Measurements from ENCODE around the gene FABP1. TPM values are rescaled to one million over a fixed set of nuclear protein-coding genes. Genes with fewer than 3 reads are reported as not detected.

Gene FABP1
- total RNA-seq, 4 donors from 2014 or later: not detected

DNA sequence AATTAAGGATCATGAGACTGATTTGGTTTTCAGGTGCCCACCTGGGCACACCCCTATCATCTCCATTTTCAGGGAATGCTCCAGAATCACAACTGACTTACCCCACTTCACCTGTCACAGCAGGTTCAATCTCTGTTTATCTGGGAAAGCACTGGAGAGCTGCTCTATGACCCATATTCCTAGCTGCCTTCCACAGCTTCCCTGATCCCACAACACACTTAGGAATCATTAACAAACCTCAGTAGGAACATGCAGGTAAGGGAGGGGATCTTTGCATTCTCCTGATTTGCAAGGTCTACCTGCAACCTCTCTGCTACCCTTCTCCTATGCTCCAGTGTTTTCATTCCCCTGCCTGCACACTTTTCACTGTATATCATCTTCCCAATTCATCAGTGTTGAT, 18.7 kb upstream of the FABP1 start:
- Histone ChIP-seq H3K4me1 (no peaks in the 10 kb centered on the region), H3K9me3 (peaks cover 0 to 44% (median 7%) of the 10 kb centered on the region in 4 donors), H3K27me3 (no peaks in the 10 kb centered on the region), H3K4me3 (no peak overlapping the region), H3K36me3 (no peaks in the 10 kb centered on the region), H3K27ac (no peak overlapping the region)
- no peak for TF ChIP-seq EP300 (IDR thresholded peaks at IDR 0.05)
- TF ChIP-seq, protein P1, sequence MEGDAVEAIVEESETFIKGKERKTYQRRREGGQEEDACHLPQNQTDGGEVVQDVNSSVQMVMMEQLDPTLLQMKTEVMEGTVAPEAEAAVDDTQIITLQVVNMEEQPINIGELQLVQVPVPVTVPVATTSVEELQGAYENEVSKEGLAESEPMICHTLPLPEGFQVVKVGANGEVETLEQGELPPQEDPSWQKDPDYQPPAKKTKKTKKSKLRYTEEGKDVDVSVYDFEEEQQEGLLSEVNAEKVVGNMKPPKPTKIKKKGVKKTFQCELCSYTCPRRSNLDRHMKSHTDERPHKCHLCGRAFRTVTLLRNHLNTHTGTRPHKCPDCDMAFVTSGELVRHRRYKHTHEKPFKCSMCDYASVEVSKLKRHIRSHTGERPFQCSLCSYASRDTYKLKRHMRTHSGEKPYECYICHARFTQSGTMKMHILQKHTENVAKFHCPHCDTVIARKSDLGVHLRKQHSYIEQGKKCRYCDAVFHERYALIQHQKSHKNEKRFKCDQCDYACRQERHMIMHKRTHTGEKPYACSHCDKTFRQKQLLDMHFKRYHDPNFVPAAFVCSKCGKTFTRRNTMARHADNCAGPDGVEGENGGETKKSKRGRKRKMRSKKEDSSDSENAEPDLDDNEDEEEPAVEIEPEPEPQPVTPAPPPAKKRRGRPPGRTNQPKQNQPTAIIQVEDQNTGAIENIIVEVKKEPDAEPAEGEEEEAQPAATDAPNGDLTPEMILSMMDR (IDR thresholded peaks at IDR 0.05): no peak
- no peak for TF ChIP-seq POLR2A (IDR thresholded peaks at IDR 0.05)
- no peak for DNase-seq (ENCODE audit: low spot score in 2 of 2)

DNA sequence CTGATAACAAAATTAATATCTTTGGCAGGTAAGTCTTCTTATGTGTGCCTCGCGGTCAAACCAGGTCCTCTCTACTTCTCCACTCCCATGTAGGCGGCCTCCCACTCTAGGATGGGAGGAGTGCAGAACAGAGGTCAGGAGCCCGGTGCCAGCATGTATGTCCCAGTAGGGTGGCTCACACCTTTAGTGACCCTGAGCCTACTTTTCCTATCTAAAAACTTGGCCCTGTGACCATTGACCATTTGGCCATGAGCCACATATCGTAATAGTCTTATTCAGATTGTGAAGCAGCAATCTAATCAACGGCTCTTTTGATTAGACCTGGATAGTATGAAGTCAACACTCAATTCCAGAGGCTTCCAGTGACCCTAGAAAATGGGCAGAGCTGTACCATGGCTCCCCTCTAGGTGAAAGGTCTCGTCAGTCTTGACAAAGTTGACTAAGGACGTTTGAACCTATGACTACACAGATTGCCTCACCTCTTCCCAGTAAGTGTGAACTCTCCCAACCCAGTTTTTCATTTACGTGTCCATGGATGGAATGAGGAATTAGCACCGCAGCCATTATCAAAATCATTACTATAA, 17.1 kb upstream of the FABP1 start:
- DNase-seq (ENCODE audit: low spot score in 2 of 2): no peak
- H3K9me3 ChIP-seq: peaks cover 0 to 51% (median 7%) of the 10 kb centered on the region in 4 donors
- TF ChIP-seq EP300 (IDR thresholded peaks at IDR 0.05) (no peak), POLR2A (IDR thresholded peaks at IDR 0.05) (no peak)
- TF ChIP-seq, protein P1 (IDR thresholded peaks at IDR 0.05): no peak
- no peaks in the 10 kb centered on the region for H3K36me3 ChIP-seq
- 83 to 86% methylated on average over 10 of the region's 10 CpGs for WGBS, 2 donors
- H3K4me1 ChIP-seq: no peaks in the 10 kb centered on the region
- H3K27me3 ChIP-seq: no peaks in the 10 kb centered on the region
- no peak overlapping the region for H3K4me3 ChIP-seq
- H3K27ac ChIP-seq: no peak overlapping the region

DNA sequence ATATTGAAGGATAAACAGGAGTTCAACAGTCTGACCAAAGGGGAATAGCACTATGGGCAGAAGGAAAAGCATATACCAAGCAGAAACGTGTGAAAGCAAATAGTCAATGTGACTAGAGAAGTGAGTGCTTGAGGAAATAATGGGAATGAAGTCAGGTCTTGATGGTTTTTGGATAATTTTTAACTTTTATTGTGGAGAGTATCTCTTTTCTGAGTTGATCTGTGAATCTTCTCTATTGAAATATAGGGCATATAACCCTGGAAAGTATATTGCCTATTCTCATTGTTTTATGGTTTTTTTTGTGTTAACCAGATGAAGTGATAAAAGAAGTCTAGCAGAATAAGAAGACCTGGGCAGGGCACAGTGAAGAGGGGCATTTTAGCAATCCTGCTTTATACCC, 16.4 kb upstream of the FABP1 start:
- 60 to 74% methylated on average over 1 of the region's 1 CpG for whole genome bisulfite sequencing, 2 donors
- H3K27me3 ChIP-seq: no peaks in the 10 kb centered on the region
- no peak overlapping the region for H3K27ac ChIP-seq
- no peak overlapping the region for H3K4me3 ChIP-seq
- H3K36me3 ChIP-seq: no peaks in the 10 kb centered on the region
- peaks cover 0 to 54% (median 7%) of the 10 kb centered on the region in 4 donors for H3K9me3 ChIP-seq
- DNase-seq (ENCODE audit: low spot score in 2 of 2): no peak
- H3K4me1 ChIP-seq: no peaks in the 10 kb centered on the region
- TF ChIP-seq, protein P1 (IDR thresholded peaks at IDR 0.05): no peak
- TF ChIP-seq EP300 (IDR thresholded peaks at IDR 0.05) (no peak), POLR2A (IDR thresholded peaks at IDR 0.05) (no peak)

DNA sequence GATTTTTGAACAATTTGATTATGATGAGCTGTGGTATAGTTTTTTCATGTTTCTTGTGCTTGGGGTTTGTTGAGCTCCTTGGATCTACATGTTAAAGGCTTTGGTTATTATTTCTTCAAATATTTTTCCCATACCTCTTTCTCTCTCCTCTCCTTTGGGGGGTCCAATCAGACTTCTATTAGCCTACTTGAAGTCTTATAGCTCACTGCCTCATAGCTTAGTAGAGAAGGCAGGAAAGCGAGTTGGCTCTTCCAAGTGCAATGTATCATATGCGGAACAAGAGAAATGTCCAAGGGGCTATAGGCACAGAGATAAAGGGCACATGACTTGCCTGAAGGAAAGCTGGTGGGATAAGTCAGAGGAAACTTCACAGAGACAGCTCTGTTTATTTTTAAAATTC, 14.1 kb upstream of the FABP1 start:
- H3K4me3 ChIP-seq: no peak overlapping the region
- no peaks in the 10 kb centered on the region for H3K27me3 ChIP-seq
- WGBS, 2 donors: 94 to 98% methylated on average over 2 of the region's 2 CpGs
- H3K9me3 ChIP-seq: peaks cover 0 to 49% (median 3%) of the 10 kb centered on the region in 4 donors
- no peak for DNase-seq (ENCODE audit: low spot score in 2 of 2)
- H3K27ac ChIP-seq: no peak overlapping the region
- TF ChIP-seq EP300 (IDR thresholded peaks at IDR 0.05) (no peak), POLR2A (IDR thresholded peaks at IDR 0.05) (no peak)
- TF ChIP-seq, protein P1 (IDR thresholded peaks at IDR 0.05): no peak
- H3K36me3 ChIP-seq: no peaks in the 10 kb centered on the region
- no peaks in the 10 kb centered on the region for H3K4me1 ChIP-seq

DNA sequence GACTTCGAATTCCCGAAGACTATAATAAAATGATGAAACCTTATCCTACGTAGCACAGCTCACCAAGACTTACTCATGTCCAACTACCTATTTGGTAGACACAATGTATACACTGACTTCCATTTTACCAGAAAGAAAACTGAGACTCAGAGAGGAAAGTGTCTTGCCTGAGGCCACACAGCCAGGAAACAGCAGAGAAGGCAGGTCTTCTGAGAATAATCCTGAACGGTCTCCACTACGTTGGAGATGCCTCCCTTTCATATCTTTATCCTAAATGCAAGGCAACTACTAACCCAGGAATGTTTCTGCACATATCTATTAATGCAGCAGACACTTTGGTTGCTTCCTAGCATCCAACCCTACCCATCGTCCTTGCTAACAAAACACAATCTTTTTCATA, 11.9 kb upstream of the FABP1 start:
- H3K27me3 ChIP-seq: no peaks in the 10 kb centered on the region
- no peak for DNase-seq (ENCODE audit: low spot score in 2 of 2)
- 80 to 83% methylated on average over 6 of the region's 6 CpGs for WGBS, 2 donors
- no peak for TF ChIP-seq POLR2A (IDR thresholded peaks at IDR 0.05)
- TF ChIP-seq, protein P1 (IDR thresholded peaks at IDR 0.05): no peak
- TF ChIP-seq EP300 (IDR thresholded peaks at IDR 0.05): no peak
- no peaks in the 10 kb centered on the region for H3K36me3 ChIP-seq
- peaks cover 0 to 49% (median 3%) of the 10 kb centered on the region in 4 donors for H3K9me3 ChIP-seq
- no peaks in the 10 kb centered on the region for H3K4me1 ChIP-seq
- H3K4me3 ChIP-seq: no peak overlapping the region
- no peak overlapping the region for H3K27ac ChIP-seq
